IPS-15b (cell line): ENCODE data around the gene ELMO1.

Experiments
- H3K27me3 ChIP-seq: one replicate; pipeline ENCODE4 v1.6.1; 2013; ENCODE audit warnings: low read length; ENCODE audit not compliant: control insufficient read depth, insufficient read depth
- H3K36me3 ChIP-seq: one replicate; pipeline ENCODE4 v1.6.1; 2013; ENCODE audit warnings: low read length; ENCODE audit not compliant: control insufficient read depth, insufficient read depth
- H3K4me1 ChIP-seq: one replicate; pipeline ENCODE4 v1.6.1; 2013; ENCODE audit warnings: mild to moderate bottlenecking, low read length; ENCODE audit not compliant: control insufficient read depth, insufficient read depth
- H3K4me3 ChIP-seq: one replicate; pipeline ENCODE4 v1.5.1; 2013; ENCODE audit warnings: low read depth, low read length
- H3K9ac ChIP-seq: one replicate; pipeline ENCODE4 v1.6.1; 2013; ENCODE audit warnings: low read depth, mild to moderate bottlenecking, low read length
- H3K9me3 ChIP-seq: one replicate; pipeline ENCODE4 v1.6.1; 2013; ENCODE audit warnings: mild to moderate bottlenecking, low read length; ENCODE audit not compliant: control insufficient read depth, insufficient read depth

ELMO1 gene

GRCh38 chr7:37452346-37452745 is 3.7 kb upstream of the ELMO1 start:
- no peaks in the 10 kb centered on the region for H3K36me3 ChIP-seq
- peaks cover 2% of the 10 kb centered on the region for H3K4me1 ChIP-seq
- H3K9ac ChIP-seq: no peak overlapping the region
- H3K27me3 ChIP-seq: peaks cover 22% of the 10 kb centered on the region
- H3K9me3 ChIP-seq: no peaks in the 10 kb centered on the region
- H3K4me3 ChIP-seq: no peak overlapping the region

- Histone ChIP-seq H3K4me3 (no peak overlapping the region), H3K4me1 (peaks cover 2% of the 10 kb centered on the region), H3K36me3 (no peaks in the 10 kb centered on the region), H3K27me3 (peaks cover 30% of the 10 kb centered on the region), H3K9ac (no peak overlapping the region), H3K9me3 (no peaks in the 10 kb centered on the region)
Observed at GRCh38 chr7:37450035-37450434, 1.4 kb upstream of the ELMO1 start.

GRCh38 chr7:37449621-37450020 is 957 bp upstream of the ELMO1 start:
- Histone ChIP-seq H3K27me3 (peaks cover 30% of the 10 kb centered on the region), H3K36me3 (no peaks in the 10 kb centered on the region), H3K9ac (no peak overlapping the region), H3K4me1 (peaks cover 2% of the 10 kb centered on the region), H3K4me3 (peak overlapping the region; percentile 81), H3K9me3 (no peaks in the 10 kb centered on the region)

DNA sequence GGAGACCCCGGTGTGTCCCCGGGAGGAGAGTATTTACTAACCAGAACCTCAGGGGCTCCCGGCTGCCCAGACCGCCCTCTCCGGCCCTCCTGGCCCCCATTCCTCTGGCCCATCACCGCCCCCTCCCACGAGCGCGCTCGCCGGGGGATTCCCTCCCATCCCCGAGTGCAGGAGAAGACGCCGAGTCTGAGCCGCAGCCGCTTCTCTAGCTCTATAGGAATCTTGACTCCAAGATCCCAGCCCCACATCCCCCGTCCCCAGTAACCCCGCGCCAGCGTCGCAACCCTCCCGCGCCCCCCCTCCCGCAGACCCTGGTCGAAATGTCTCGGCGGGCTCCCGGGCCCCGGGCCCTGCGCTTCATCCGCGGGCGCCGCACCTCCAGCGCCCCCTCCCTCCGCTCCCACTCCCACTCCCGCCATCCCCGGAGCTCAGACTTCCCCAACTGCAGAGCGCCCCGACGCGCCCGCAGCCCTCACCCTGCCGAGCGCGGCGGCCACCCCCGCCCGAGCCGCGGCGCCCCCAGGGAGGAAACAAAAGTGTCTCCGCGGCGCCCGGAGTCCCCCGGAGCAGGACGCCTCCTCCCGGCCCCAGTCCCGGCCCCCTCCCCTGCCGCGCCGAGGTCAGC is 541 bp downstream of the ELMO1 start:
- H3K4me3 ChIP-seq: peak overlapping the region; percentile 81
- H3K27me3 ChIP-seq: peaks cover 30% of the 10 kb centered on the region
- H3K9ac ChIP-seq: peak overlapping the region; percentile 37
- H3K36me3 ChIP-seq: no peaks in the 10 kb centered on the region
- H3K4me1 ChIP-seq: peaks cover 2% of the 10 kb centered on the region
- no peaks in the 10 kb centered on the region for H3K9me3 ChIP-seq

GRCh38 chr7:37446371-37446770 is 2.3 kb downstream of the ELMO1 start:
- Histone ChIP-seq H3K9me3 (no peaks in the 10 kb centered on the region), H3K27me3 (peaks cover 26% of the 10 kb centered on the region), H3K4me1 (peaks cover 2% of the 10 kb centered on the region), H3K4me3 (no peak overlapping the region), H3K36me3 (no peaks in the 10 kb centered on the region), H3K9ac (no peak overlapping the region)

DNA sequence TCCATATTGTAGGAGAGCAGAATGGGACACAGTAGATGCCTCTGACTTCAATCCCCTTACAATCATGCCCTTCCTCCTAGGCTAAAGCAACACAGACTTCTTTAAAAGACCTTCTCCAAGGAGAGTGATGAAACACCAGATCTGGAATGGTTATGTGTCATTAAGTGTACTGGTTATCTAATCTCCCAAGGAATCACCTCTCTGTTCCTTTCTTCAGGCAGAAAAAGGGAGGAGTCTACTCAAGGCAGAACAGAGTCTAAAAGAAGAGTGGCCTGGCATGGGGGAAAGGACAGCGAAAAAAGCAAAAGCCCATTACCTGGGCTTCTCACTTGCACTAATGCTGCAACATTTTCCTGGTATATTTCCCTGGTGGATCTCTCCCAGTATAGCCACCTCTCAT is 2.9 kb downstream of the ELMO1 start:
- H3K27me3 ChIP-seq: peaks cover 22% of the 10 kb centered on the region
- H3K9me3 ChIP-seq: no peaks in the 10 kb centered on the region
- peaks cover 2% of the 10 kb centered on the region for H3K4me1 ChIP-seq
- no peak overlapping the region for H3K9ac ChIP-seq
- H3K36me3 ChIP-seq: no peaks in the 10 kb centered on the region
- no peak overlapping the region for H3K4me3 ChIP-seq

- Histone ChIP-seq H3K9ac (no peak overlapping the region), H3K4me1 (peaks cover 2% of the 10 kb centered on the region), H3K36me3 (no peaks in the 10 kb centered on the region), H3K4me3 (no peak overlapping the region), H3K27me3 (peaks cover 18% of the 10 kb centered on the region), H3K9me3 (no peaks in the 10 kb centered on the region)
Observed at GRCh38 chr7:37445064-37445723, 3.5 kb downstream of the ELMO1 start.

GRCh38 chr7:37443627-37444026 is 5.0 kb downstream of the ELMO1 start:
- peaks cover 8% of the 10 kb centered on the region for H3K27me3 ChIP-seq
- no peak overlapping the region for H3K9ac ChIP-seq
- no peaks in the 10 kb centered on the region for H3K4me1 ChIP-seq
- H3K36me3 ChIP-seq: no peaks in the 10 kb centered on the region
- no peaks in the 10 kb centered on the region for H3K9me3 ChIP-seq
- H3K4me3 ChIP-seq: no peak overlapping the region

- Histone ChIP-seq H3K9me3 (no peaks in the 10 kb centered on the region), H3K36me3 (no peaks in the 10 kb centered on the region), H3K9ac (no peak overlapping the region), H3K4me3 (no peak overlapping the region), H3K27me3 (peaks cover 6% of the 10 kb centered on the region), H3K4me1 (no peaks in the 10 kb centered on the region)
Observed at GRCh38 chr7:37442268-37442667, 6.4 kb downstream of the ELMO1 start.

GRCh38 chr7:37441816-37442215 is 6.8 kb downstream of the ELMO1 start:
- Histone ChIP-seq H3K4me3 (no peak overlapping the region), H3K27me3 (peaks cover 2% of the 10 kb centered on the region), H3K9me3 (no peaks in the 10 kb centered on the region), H3K36me3 (no peaks in the 10 kb centered on the region), H3K9ac (no peak overlapping the region), H3K4me1 (no peaks in the 10 kb centered on the region)

DNA sequence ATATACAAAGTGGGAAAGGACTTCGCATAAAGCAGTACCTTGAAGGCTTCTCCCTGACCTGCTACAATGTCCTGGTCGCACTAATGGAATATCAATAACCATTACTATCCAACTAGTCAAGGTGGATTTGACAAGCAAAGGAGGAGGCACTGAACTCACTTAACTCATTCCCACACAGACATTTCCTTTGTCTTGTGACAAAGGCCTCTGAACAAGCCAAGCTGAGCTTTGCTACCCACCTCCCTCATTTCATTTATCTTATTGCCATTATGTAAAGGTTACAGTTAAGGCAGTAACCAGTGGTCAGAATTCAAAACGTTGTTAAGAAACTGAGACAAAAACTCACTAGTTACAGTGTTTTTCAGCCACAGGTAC is 7.3 kb downstream of the ELMO1 start:
- H3K9me3 ChIP-seq: no peaks in the 10 kb centered on the region
- no peaks in the 10 kb centered on the region for H3K4me1 ChIP-seq
- H3K27me3 ChIP-seq: no peaks in the 10 kb centered on the region
- no peaks in the 10 kb centered on the region for H3K36me3 ChIP-seq
- no peak overlapping the region for H3K4me3 ChIP-seq
- no peak overlapping the region for H3K9ac ChIP-seq

DNA sequence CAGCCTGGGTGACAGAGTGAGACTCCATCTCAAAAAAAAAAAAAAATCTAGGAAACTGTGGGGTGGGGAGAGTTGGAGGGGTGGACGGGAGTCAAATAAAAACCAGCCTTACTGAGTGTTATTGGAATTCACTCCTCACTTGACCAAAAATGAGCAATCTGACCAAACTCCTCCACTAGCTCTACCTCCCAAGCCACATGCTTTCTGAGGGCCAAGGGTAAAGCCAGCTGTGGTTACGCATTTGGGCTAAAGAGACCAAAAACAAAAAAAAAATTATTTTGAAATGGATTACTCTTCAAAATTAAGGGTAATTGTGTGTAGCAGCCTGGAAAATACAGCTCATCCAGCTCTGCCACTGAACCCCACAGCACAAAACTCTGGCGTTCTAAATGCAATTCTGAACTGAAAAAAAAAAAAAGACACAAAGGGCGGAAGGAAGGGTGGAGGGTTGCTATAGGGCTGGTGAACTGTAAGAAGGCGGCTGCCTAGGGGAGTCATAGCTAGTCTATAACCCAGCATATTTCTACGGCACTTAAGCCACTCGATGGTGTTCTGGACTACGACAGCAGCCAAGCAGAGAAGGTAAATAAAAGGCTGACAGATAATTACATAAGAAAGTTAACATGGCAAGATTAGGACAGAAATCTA is 7.8 kb downstream of the ELMO1 start:
- no peaks in the 10 kb centered on the region for H3K4me1 ChIP-seq
- no peak overlapping the region for H3K4me3 ChIP-seq
- no peaks in the 10 kb centered on the region for H3K27me3 ChIP-seq
- H3K9me3 ChIP-seq: no peaks in the 10 kb centered on the region
- H3K36me3 ChIP-seq: no peaks in the 10 kb centered on the region
- H3K9ac ChIP-seq: no peak overlapping the region
